Omental fat pad (tissue), 4 donors: ENCODE measurements around the gene LIN28A. TPM values are rescaled to one million over a fixed set of nuclear protein-coding genes. Genes with fewer than 3 reads are reported as not detected.
A peak's percentile ranks its signal among the peaks of the same experiment; 100 is the strongest.

ENCODE experiments used
- ATAC-seq: fragments of 150-250 bp; one replicate; pipeline ENCODE4 v1.9.1; 2016; ENCODE audit warnings: mild to moderate bottlenecking, moderate library complexity; ENCODE audit not compliant: low FRiP score
- DNase-seq: peaks from one replicate; pipeline ENCODE4 v3.0.0-alpha.2; 2019; ENCODE audit warnings: low spot score
- total RNA-seq, 4 donors: library from RNA; depleted of rRNA; stranded (reverse); fragments of >200 nt; gene quantifications; one replicate each; pipeline ENCODE4 v1.1.0, GENCODE V29; 2016
- TF ChIP-seq, protein P1 (sequence below), 3 donors: fragments of 450-650 bp; IDR thresholded peaks; one replicate each; pipeline ENCODE4 v1.5.1; 2016 to 2017; ENCODE audit warnings: antibody characterized with exemption in 3 of 3, mild to moderate bottlenecking in 3 of 3, moderate library complexity in 2 of 3

LIN28A gene
- total RNA-seq, 4 donors from 2014 or later: not detected

DNA sequence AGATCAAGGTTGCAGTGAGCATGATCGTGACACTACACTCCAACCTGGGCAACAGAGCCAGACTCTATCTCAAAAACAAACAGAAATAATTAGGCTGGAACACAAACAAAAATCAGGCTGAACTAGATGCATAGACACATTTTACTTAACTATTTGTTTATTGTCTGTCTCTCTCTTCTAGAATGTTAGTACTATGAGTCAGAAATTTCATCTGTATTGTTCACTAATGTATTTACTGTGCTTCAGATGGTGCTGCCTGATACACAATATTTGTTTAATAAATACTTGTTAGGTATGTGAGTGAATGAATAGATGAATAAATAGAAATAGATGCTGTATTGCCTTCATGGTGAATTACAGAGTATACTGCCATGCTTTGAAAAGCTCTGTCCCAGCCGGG, 6.0 kb upstream of the LIN28A start:
- TF ChIP-seq, protein P1, sequence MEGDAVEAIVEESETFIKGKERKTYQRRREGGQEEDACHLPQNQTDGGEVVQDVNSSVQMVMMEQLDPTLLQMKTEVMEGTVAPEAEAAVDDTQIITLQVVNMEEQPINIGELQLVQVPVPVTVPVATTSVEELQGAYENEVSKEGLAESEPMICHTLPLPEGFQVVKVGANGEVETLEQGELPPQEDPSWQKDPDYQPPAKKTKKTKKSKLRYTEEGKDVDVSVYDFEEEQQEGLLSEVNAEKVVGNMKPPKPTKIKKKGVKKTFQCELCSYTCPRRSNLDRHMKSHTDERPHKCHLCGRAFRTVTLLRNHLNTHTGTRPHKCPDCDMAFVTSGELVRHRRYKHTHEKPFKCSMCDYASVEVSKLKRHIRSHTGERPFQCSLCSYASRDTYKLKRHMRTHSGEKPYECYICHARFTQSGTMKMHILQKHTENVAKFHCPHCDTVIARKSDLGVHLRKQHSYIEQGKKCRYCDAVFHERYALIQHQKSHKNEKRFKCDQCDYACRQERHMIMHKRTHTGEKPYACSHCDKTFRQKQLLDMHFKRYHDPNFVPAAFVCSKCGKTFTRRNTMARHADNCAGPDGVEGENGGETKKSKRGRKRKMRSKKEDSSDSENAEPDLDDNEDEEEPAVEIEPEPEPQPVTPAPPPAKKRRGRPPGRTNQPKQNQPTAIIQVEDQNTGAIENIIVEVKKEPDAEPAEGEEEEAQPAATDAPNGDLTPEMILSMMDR (IDR thresholded peaks at IDR 0.05): no peak
- DNase-seq (no peak), ATAC-seq (no peak)

DNA sequence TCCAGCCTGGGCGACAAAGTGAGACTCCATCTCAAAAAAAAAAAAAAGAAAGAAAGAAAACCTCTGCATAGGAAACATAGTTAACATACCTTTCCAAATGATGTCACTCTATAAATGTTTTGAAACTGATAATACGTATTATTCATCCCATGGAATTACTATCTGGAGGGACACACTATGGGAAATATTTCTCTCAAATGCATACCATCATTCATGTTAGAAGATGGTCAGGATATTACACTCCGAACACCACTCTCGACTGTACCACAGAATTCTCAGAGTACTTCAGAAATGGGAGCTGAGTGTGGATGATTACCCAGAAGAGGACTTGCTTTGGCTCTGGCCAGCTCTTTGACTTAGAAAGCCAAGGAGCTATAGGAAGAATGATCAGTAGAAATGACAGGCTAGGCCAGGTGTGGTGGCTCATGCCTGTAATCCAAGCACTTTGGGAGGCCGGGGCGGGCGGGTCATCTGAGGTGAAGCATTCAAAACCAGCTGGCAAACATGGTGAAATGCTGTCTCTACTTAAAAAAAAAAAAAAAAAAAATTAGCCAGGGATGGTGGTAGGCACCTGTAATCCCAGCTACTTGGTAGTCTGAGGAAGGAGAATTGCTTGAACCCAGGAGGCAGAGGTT, 5.2 kb upstream of the LIN28A start:
- no peak for ATAC-seq
- no peak for DNase-seq
- TF ChIP-seq, protein P1 (IDR thresholded peaks at IDR 0.05): no peak

DNA sequence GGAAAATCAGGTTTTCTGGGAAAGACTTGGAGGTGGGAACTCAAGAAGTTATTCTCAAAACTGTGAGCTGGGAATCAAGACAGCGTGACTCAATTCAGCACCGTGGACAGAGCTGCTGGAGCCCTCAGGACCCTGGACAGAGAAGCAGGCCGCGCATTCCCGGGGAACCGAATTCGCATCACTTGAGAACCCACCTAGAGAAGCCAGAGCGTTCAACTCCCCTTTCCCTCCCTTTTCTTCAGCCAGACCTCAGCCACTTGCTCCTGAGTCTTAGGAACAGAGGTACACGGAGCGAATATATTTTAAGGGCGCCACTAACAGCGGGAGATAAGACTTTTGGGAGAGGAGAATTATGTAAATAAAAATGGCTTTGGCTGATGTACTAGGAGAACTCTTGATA, 2.0 kb upstream of the LIN28A start:
- ATAC-seq: peak; percentile 75
- TF ChIP-seq, protein P1 (IDR thresholded peaks at IDR 0.05): no peak
- peak; percentile 64 for DNase-seq

DNA sequence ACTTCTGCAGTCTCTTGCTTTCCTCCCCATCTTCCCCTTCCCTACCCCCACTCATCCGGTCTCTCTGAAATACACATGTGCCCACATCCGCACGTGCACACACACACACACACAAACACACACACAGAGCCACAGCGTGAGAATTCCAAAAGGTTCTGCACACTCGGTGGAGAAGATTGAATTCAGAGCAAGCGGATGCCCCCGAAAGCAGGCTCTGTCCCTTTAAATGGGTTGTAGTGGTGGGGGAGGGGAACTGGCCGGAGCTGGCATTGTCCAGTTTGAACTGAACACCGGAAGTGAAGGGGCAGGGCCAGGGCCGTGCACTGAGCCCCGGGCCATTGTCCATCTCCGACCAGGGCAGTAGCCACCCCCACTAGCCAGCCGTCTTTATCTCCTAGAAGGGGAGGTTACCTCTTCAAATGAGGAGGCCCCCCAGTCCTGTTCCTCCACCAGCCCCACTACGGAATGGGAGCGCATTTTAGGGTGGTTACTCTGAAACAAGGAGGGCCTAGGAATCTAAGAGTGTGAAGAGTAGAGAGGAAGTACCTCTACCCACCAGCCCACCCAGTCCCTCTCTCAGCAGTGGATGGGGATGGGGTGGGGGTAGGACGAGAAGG, 1.3 kb upstream of the LIN28A start:
- TF ChIP-seq, protein P1 (IDR thresholded peaks at IDR 0.05): no peak
- ATAC-seq (no peak), DNase-seq (no peak)

DNA sequence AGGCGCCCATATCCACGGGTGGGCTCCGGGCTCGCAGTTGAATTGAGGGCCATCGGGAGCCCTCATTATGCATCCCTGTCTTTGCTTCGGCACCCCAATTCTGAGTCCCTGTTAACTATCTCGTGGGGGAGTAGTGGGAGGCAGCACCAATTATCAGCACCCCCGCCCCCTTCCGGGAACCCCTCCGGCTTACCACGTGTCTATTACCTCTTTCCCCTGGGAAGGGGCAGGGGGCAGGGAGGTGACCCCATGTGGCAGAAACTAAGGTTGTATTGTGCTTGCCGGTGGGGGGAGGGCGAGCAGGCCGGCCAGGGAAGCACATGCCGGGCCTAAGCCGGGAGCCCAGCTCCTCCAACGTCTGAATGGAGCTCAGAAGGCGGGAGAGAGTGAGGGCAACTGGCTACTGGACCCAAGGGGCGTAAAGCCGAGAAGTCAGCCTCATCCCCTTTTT, 1.0 kb downstream of the LIN28A start:
- ATAC-seq: no peak

DNA sequence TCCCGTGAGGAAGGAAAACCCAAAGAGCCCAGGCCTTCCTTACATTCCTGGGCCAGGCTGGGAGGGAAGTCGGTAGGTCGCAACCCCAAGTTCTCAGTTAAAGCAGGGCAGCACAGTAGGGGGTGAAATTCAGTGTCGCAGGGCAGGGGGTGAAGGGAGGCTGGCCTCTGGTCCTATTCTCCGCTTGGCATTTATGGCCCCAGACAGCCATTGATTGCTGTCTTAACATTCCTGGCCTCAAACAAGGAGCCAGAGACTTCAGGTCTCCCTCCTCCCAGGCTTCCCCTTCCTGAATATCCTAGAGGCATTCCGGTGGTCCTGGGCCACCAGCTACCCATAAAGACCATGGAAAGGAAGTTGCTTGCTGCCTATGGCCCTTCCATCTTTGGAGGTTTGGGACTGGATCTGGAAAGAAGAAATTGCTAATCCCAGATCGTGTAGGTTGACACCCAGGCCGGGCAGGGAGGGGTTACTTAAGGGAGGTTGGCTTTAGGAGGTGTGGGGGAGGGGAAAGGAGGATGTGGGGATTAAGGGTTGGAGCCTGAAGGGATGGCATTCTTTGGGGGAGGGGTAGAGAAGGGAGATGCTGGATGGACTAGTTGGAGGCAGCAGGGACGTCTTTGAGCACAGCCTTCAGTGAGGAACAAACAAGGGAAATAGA, 1.7 kb downstream of the LIN28A start:
- TF ChIP-seq, protein P1 (IDR thresholded peaks at IDR 0.05): no peak
- DNase-seq: no peak
- no peak for ATAC-seq

More for the DNA sequence above, 1.0 kb downstream of the LIN28A start:
- TF ChIP-seq, protein P1 (IDR thresholded peaks at IDR 0.05): no peak
- DNase-seq: no peak
